Uterus (tissue), 4 donors: Measurements from ENCODE around the gene OMG. TPM values are rescaled to one million over a fixed set of nuclear protein-coding genes. Genes with fewer than 3 reads are reported as not detected.
A peak's percentile ranks its signal among the peaks of the same experiment; 100 is the strongest.

Experiments used
- DNase-seq, 2 donors: peaks; one replicate each; pipeline ENCODE4 v3.0.0-alpha.2; 2019 to 2020
- H3K27ac ChIP-seq, 2 donors: fragments of 200-600 bp; sonication (generic); 1 replicate in 1 of 2; 2 replicates in 1 of 2; pipeline ENCODE4 v1.5.1; 2016 to 2018
- H3K27me3 ChIP-seq, 2 donors: fragments of 200-600 bp; sonication (generic); one replicate each; pipeline ENCODE4 v1.5.1; 2018 to 2019; ENCODE audit warnings: control low read depth in 1 of 2
- H3K36me3 ChIP-seq, 2 donors: fragments of 200-600 bp; sonication (generic); one replicate each; pipeline ENCODE4 v1.5.1; 2019; ENCODE audit warnings: control low read depth in 1 of 2
- H3K4me1 ChIP-seq, 2 donors: fragments of 200-600 bp; sonication (generic); one replicate each; pipeline ENCODE4 v1.5.1; 2018 to 2019; ENCODE audit warnings: control low read depth in 1 of 2
- H3K4me3 ChIP-seq, 2 donors: fragments of 200-600 bp; sonication (generic); 1 replicate in 1 of 2; 2 replicates in 1 of 2; pipeline ENCODE4 v1.5.1; 2018 to 2019; ENCODE audit warnings: mild to moderate bottlenecking in 1 of 2
- H3K9me3 ChIP-seq, 2 donors: fragments of 200-600 bp; sonication (generic); one replicate each; pipeline ENCODE4 v1.5.1; 2019; ENCODE audit warnings: control low read depth in 1 of 2
- CTCF ChIP-seq, 4 experiments: fragments of 200-600 bp in 2 of 4; fragments of 450-650 bp in 2 of 4; sonication (generic) in 2 of 4; IDR thresholded peaks; one replicate each; pipeline ENCODE4 v1.5.1; 2016 to 2019; ENCODE audit warnings: antibody characterized with exemption in 4 of 4, mild to moderate bottlenecking in 2 of 4, moderate library complexity in 1 of 4
- POLR2A ChIP-seq, 2 donors: fragments of 450-650 bp; IDR thresholded peaks; one replicate each; pipeline ENCODE4 v1.6.1; 2016; ENCODE audit warnings: antibody characterized with exemption in 2 of 2, mild to moderate bottlenecking in 1 of 2, moderate library complexity in 1 of 2
- intact Hi-C: fragments of 100-400 bp; cut with DNase I; formaldehyde crosslinking; loops from one replicate; pipeline ENCODE4 v1.15.1; 2023; ENCODE audit warnings: low total_unique reads
- total RNA-seq, 4 donors: library from RNA; depleted of rRNA in 3 of 4; stranded (reverse); fragments of >200 nt in 3 of 4; gene quantifications; one replicate each; pipeline versions ENCODE4 v1.1.0 to v1.2.4, GENCODE V29; 2014 to 2023
- donor health status: DM: yes; HTN: yes; CAD: no.

The OMG gene
- total RNA-seq, 4 donors from 2014 or later: 0.51 to 1.0 TPM; not detected in 2

GRCh38 chr17:31273516-31273915 lies 23.5 kb downstream of the OMG start:
- Histone ChIP-seq H3K9me3 (no peaks in the 10 kb centered on the region), H3K4me1 (no peaks in the 10 kb centered on the region), H3K27ac (peak overlapping the region in 1 of 2 donors; percentile 31), H3K36me3 (no peaks in the 10 kb centered on the region), H3K4me3 (no peak overlapping the region), H3K27me3 (no peaks in the 10 kb centered on the region)
- intact Hi-C loops: no loop called here
- no peak for DNase-seq
- TF ChIP-seq POLR2A (IDR thresholded peaks at IDR 0.05) (no peak), CTCF (IDR thresholded peaks at IDR 0.05) (no peak)

GRCh38 chr17:31272803-31273202 lies 24.2 kb downstream of the OMG start:
- Histone ChIP-seq H3K27me3 (no peaks in the 10 kb centered on the region), H3K4me3 (no peak overlapping the region), H3K27ac (no peak overlapping the region), H3K4me1 (no peaks in the 10 kb centered on the region), H3K36me3 (no peaks in the 10 kb centered on the region), H3K9me3 (no peaks in the 10 kb centered on the region)
- TF ChIP-seq CTCF (IDR thresholded peaks at IDR 0.05) (no peak), POLR2A (IDR thresholded peaks at IDR 0.05) (no peak)
- no peak for DNase-seq
- intact Hi-C loops: no loop called here

- TF ChIP-seq CTCF (IDR thresholded peaks at IDR 0.05) (no peak), POLR2A (IDR thresholded peaks at IDR 0.05) (no peak)
- DNase-seq: no peak
- H3K9me3 ChIP-seq: no peaks in the 10 kb centered on the region
- no peaks in the 10 kb centered on the region for H3K4me1 ChIP-seq
- intact Hi-C loops: no loop called here
- no peak overlapping the region for H3K27ac ChIP-seq
- no peak overlapping the region for H3K4me3 ChIP-seq
- H3K27me3 ChIP-seq: no peaks in the 10 kb centered on the region
- no peaks in the 10 kb centered on the region for H3K36me3 ChIP-seq
Observed at GRCh38 chr17:31272236-31272635, 24.8 kb downstream of the OMG start.

- no peak for DNase-seq
- H3K9me3 ChIP-seq: no peaks in the 10 kb centered on the region
- H3K27me3 ChIP-seq: no peaks in the 10 kb centered on the region
- intact Hi-C loops: no loop called here
- no peaks in the 10 kb centered on the region for H3K4me1 ChIP-seq
- peak overlapping the region in 1 of 2 donors; percentile 50 for H3K27ac ChIP-seq
- TF ChIP-seq POLR2A (IDR thresholded peaks at IDR 0.05): no peak
- TF ChIP-seq CTCF (IDR thresholded peaks at IDR 0.05): no peak
- H3K36me3 ChIP-seq: no peaks in the 10 kb centered on the region
- H3K4me3 ChIP-seq: no peak overlapping the region
Observed at GRCh38 chr17:31269578-31269983, 27.5 kb downstream of the OMG start.

GRCh38 chr17:31269036-31269577 lies 27.9 kb downstream of the OMG start:
- TF ChIP-seq POLR2A (IDR thresholded peaks at IDR 0.05) (no peak), CTCF (IDR thresholded peaks at IDR 0.05) (no peak)
- H3K4me3 ChIP-seq: no peak overlapping the region
- no peaks in the 10 kb centered on the region for H3K36me3 ChIP-seq
- intact Hi-C loops: no loop called here
- H3K27ac ChIP-seq: peak overlapping the region; percentile 13 to 50
- no peaks in the 10 kb centered on the region for H3K9me3 ChIP-seq
- DNase-seq: no peak
- no peaks in the 10 kb centered on the region for H3K4me1 ChIP-seq
- no peaks in the 10 kb centered on the region for H3K27me3 ChIP-seq
